HG03457 (cell line): ENCODE results near the gene ZNF608.

Source experiments
- ATAC-seq: cut with Tn5 transposase; IDR thresholded peaks from one replicate; pipeline ENCODE4 v1.9.1; 2021; ENCODE audit warnings: moderate number of reproducible peaks; ENCODE audit not compliant: unreplicated experiment

The ZNF608 gene

DNA sequence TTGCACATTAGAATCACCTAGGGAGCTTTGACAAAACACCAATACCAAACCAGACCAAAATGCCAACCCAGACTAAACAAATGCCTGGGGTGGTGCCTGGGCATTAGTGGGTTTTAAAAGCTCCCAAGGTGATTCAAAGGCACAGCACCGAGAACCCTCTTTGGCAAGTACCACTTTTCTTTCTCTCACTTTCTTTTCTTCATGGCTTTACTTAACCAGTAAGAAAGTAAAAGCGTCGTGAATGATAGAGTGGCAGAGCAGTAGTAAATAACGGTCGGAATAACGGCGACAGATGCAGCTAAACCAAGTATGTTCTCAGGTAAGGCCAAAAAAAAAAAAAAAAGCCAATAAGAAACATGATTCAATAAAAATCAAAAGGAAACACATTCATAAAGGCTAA lies 49.5 kb downstream of the ZNF608 start:
- ATAC-seq: no peak
